C4-2B (cell line): ENCODE results near the gene PLXNA4.

ENCODE experiments used
- CTCF ChIP-seq: fragments of 450-650 bp; conservative IDR thresholded peaks from 2 replicates; pipeline ENCODE4 v1.5.1; 2017; ENCODE audit warnings: mild to moderate bottlenecking
- ZFX ChIP-seq: fragments of 450-650 bp; IDR thresholded peaks from 2 replicates; pipeline ENCODE4 v1.6.1; 2017

DNA sequence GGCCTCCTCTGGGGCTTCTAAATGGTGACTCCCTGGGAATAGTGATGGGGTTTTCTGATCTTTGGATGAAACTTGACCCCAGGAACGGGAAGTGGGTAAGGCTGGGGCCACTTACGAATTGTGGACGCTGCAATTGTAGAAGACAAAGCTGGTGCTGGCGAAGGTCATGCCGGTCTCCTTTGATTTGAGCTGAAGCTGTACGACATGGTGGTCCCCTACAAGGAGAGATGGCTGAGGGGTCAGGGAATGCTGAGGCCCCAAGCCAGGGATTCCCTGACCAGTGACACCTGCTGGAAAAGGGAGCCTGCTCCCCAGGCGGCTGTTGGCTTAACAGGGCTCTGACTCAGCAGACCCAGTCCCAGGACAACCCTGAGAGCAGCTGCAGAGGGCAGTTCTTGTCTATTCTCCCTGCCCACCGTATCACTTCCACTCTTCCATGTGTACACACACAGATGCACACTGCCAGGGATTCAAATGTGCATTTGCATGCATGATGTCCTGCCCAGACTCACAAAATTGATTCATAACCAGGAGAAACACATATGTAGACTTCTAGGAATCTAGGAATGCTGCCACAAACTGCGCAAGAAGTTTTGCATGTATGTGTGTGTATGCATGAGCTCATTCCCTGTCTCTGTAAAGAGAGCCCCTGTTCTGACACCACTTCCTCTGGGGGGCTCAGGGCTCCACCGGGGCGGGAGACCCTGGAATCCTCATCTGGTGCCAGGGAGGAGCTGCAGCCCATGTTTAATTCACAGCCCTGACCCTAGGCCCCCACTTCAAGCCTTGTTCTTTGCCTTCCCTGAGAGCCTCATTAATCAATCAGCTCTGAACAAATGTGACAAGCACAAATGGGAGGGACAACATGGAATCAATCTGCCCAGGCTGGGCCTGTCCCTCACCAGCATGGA is 350.0 kb downstream of the PLXNA4 start:
- TF ChIP-seq CTCF, result no peak
- no peak for TF ChIP-seq ZFX
